HG03457 (cell line): ENCODE results near the gene TMEM151B.

Experiments
- ATAC-seq: cut with Tn5 transposase; IDR thresholded peaks from one replicate; pipeline ENCODE4 v1.9.1; 2021; ENCODE audit warnings: moderate number of reproducible peaks; ENCODE audit not compliant: unreplicated experiment

TMEM151B gene

DNA sequence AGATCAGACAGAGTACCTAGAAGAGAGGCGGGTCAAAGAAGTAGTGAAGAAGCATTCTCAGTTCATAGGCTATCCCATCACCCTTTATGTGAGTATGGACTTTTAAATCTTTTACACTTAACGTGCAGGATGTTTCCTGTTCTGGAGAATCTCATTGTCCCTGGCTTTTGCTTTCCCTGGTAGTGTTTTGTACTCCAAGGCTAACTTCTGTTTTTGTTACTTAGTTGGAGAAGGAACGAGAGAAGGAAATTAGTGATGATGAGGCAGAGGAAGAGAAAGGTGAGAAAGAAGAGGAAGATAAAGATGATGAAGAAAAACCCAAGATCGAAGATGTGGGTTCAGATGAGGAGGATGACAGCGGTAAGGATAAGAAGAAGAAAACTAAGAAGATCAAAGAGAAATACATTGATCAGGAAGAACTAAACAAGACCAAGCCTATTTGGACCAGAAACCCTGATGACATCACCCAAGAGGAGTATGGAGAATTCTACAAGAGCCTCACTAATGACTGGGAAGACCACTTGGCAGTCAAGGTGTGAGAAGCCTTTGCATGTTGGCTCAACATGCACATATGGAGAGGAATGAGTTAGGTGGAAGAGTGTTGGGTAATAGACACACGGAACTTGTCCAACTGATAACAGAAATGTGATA is 20.1 kb upstream of the TMEM151B start:
- no peak for ATAC-seq

DNA sequence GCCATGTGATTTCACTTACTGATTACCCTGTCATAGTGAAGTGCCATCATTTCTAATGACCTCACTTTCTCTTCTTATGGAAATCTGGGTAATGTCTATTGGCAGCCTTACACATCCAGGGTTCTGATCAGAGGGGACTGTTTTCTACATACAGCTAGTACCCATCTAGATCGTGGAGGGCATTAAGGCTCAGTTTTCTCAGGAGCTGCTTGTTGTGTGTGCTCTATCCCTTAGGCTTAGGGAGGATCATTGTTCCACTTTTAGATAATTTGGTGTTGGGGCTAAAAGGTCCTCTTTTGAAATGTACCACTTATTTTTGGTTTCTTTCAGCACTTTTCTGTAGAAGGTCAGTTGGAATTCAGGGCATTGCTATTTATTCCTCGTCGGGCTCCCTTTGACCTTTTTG is 19.5 kb upstream of the TMEM151B start:
- ATAC-seq: no peak

GRCh38 chr6:44251576-44252524 is 18.4 kb upstream of the TMEM151B start:
- no peak for ATAC-seq

GRCh38 chr6:44253307-44254101 is 16.7 kb upstream of the TMEM151B start:
- no peak for ATAC-seq

DNA sequence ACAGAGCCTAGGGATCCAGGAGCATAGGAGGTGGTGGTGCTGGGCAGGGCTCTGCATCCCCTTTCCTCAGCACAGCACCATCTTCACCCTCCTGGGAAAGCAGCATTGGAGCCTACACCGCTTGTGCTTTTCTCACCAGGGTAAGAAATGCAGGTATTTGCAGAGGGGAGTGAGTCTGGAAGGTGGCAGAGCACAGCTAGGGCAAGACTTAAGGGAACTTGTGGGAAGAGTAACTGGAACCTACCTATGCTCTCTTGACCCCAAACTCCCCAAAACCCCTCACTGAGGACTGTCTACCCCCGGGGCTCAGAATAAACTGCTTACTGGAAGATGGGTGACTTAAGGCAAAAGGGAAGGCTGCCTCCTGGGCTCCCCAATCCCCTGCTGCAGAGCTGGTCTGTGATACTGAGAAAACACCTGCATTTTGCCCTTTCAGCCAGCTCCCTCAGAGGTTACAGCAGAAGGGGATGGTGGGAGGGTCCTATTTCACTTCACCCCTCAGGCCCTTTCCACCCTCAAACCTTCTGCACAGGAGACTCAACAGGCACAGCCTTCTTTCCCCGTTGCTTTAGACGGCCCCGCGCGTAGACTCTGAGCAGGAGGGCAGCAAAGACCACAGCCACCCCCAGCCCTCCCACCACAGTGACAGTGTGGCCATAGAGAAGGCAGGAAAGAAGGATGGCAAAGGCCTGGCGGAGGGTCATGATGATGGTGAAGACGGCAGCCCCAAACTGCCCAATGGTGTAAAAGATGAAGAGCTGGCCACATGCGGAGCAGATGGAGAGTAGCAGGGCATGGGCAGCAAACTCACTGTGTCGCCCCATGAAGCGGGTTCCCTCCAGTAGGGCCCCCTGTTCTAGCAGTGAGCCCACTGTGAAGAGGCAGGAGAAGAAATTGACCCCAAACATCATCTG is 15.8 kb upstream of the TMEM151B start:
- no peak for ATAC-seq

DNA sequence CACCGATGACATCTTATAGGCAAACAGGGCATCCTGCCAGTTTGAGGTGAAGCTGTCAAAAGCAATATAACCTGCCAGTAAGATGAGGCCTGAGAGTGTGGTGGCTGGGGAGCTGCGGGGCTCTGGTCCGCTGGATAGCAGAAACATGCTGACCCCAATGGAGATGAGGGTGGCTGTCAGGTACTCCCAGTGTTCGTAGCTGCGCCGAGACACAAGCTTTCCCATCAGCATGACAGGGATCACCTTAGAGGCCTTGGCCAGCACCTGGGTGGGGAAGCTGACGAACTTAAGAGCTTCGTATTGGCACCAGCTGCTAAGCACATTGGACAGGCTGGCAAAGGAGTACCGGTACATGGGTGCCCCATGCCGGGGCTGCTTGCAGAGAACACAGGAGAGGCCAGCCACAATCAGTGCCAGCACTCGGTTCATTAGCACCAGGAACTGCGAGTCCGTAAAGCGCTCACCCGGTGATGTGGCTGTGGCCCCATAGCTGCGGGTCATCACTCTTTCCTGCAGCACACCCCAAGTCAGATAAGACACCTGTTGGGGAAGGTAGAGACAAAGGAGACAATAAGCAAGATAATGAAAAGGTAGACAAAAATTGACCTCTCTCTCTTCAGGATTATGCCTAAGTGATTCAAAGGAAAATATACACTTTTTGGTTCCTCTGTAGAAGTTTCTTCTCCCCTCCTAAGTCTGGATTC is 15.0 kb upstream of the TMEM151B start:
- ATAC-seq: no peak

GRCh38 chr6:44255871-44256774 is 14.1 kb upstream of the TMEM151B start:
- ATAC-seq: no peak

GRCh38 chr6:44256775-44257024 is 13.6 kb upstream of the TMEM151B start:
- no peak for ATAC-seq

GRCh38 chr6:44257025-44257752 is 13.1 kb upstream of the TMEM151B start, which contains the start of gene SLC35B2:
SLC35B2 (minus strand) TSS chr6:44257528; CDS start chr6:44257410, 118 bp downstream.
- ATAC-seq: peak; percentile 31

GRCh38 chr6:44257753-44258324 is 12.4 kb upstream of the TMEM151B start:
- ATAC-seq: peak; percentile 2

DNA sequence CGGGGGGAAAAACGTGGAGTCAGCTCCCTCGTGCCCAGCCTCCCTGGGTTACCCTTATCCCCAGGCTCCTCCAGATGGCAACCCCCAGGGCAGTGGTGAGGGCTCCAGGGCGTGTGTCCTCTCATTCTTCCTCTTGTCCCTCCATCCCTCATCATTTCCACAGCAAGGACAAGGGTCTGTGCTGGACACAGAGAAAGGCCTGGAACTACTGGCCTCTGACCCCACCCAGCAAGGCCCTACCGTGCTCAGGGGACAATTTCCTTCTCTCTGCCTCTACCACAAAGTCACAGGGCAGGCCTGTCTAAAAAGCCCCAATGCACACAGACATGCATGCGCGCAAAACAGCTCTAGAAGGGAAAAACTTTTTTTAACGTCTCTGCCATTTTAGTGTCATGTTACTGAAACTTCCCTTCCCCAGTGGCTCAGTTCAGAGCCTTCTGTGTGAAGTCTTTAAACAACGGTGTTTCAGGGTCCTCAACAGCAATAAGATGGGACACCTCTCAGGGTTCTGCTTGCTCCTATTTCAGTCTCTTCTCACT is 11.9 kb upstream of the TMEM151B start:
- ATAC-seq: no peak

- ATAC-seq: no peak
Measured at GRCh38 chr6:44258921-44259320, 11.3 kb upstream of the TMEM151B start.

- no peak for ATAC-seq
Measured at GRCh38 chr6:44260011-44260410, 10.2 kb upstream of the TMEM151B start.

- ATAC-seq: no peak
Measured at GRCh38 chr6:44260451-44261297, 9.6 kb upstream of the TMEM151B start.

GRCh38 chr6:44261581-44261980 is 8.7 kb upstream of the TMEM151B start:
- ATAC-seq: no peak

- ATAC-seq: no peak
Measured at GRCh38 chr6:44262467-44263353, 7.5 kb upstream of the TMEM151B start.
